ENCODE results near the gene DCAF17.

DNA sequence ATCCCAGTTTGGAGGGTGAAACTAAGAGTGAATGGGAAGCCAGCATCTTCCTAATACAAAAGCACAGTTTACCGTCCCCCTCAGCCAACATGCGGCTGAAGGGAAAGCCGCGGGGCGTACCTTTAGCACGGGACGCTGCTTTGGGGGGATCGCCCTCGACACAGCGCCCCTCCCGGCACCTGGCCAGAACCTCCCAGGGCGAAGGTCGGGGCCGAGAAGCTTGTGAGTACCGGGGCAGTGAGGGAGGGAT lies 338 bp upstream of the DCAF17 start, which contains the start of gene METTL8:
- TF ChIP-seq, protein P1, sequence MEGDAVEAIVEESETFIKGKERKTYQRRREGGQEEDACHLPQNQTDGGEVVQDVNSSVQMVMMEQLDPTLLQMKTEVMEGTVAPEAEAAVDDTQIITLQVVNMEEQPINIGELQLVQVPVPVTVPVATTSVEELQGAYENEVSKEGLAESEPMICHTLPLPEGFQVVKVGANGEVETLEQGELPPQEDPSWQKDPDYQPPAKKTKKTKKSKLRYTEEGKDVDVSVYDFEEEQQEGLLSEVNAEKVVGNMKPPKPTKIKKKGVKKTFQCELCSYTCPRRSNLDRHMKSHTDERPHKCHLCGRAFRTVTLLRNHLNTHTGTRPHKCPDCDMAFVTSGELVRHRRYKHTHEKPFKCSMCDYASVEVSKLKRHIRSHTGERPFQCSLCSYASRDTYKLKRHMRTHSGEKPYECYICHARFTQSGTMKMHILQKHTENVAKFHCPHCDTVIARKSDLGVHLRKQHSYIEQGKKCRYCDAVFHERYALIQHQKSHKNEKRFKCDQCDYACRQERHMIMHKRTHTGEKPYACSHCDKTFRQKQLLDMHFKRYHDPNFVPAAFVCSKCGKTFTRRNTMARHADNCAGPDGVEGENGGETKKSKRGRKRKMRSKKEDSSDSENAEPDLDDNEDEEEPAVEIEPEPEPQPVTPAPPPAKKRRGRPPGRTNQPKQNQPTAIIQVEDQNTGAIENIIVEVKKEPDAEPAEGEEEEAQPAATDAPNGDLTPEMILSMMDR (IDR thresholded peaks at IDR 0.05): no peak
- no peak for TF ChIP-seq POLR2AphosphoS5 (IDR thresholded peaks at IDR 0.05)
- TF ChIP-seq EP300 (IDR thresholded peaks at IDR 0.05): no peak
